Stimulated activated CD4-positive, alpha-beta T cell treated with anti-CD3 and anti-CD28 coated beads, Interleukin-4, amount 100 ng/mL, for 4 hours (primary cell): ENCODE data around the gene CMTM4.
"Not testable (repeated sequence)": the region's sequence is repeated elsewhere in the genome, so short reads cannot be mapped to it uniquely, and the experiment has no call there.

ENCODE experiments used
- DNase-seq, 2 experiments: peaks; one replicate each; pipeline ENCODE4 v3.0.0-alpha.2; 2020

Gene CMTM4

GRCh38 chr16:66668777-66669444, 27.6 kb downstream of the CMTM4 start:
- no peak for DNase-seq

GRCh38 chr16:66667944-66668343, 28.6 kb downstream of the CMTM4 start:
- no peak for DNase-seq

- DNase-seq, result no peak
Observed at GRCh38 chr16:66662445-66663194, 33.9 kb downstream of the CMTM4 start.

- DNase-seq, result not testable (repeated sequence)
Observed at GRCh38 chr16:66661671-66662346, 34.7 kb downstream of the CMTM4 start.

GRCh38 chr16:66661210-66661560, 35.4 kb downstream of the CMTM4 start:
- DNase-seq, result no peak

GRCh38 chr16:66660422-66661209, 35.9 kb downstream of the CMTM4 start:
- no peak for DNase-seq

- no peak for DNase-seq
Observed at GRCh38 chr16:66658860-66659190, 37.7 kb downstream of the CMTM4 start.

GRCh38 chr16:66658143-66658859, 38.2 kb downstream of the CMTM4 start:
- DNase-seq, result no peak

GRCh38 chr16:66656547-66656946, 40.0 kb downstream of the CMTM4 start:
- no peak for DNase-seq

- DNase-seq, result no peak
Observed at GRCh38 chr16:66653581-66654350, 42.8 kb downstream of the CMTM4 start.

GRCh38 chr16:66652661-66653360, 43.7 kb downstream of the CMTM4 start:
- DNase-seq, result no peak

- no peak for DNase-seq
Observed at GRCh38 chr16:66651965-66652364, 44.6 kb downstream of the CMTM4 start.

- no peak for DNase-seq
Observed at GRCh38 chr16:66651474-66651765, 45.1 kb downstream of the CMTM4 start.

- DNase-seq, result peak; percentile 67 to 70
Observed at GRCh38 chr16:66650707-66651473, 45.7 kb downstream of the CMTM4 start.

GRCh38 chr16:66649636-66650205, 46.8 kb downstream of the CMTM4 start:
- DNase-seq, result no peak

GRCh38 chr16:66649167-66649566, 47.4 kb downstream of the CMTM4 start:
- DNase-seq, result no peak

- DNase-seq, result no peak
Observed at GRCh38 chr16:66647866-66648265, 48.7 kb downstream of the CMTM4 start.

- no peak for DNase-seq
Observed at GRCh38 chr16:66641387-66641786, 55.2 kb downstream of the CMTM4 start.

- DNase-seq, result no peak
Observed at GRCh38 chr16:66640724-66641314, 55.7 kb downstream of the CMTM4 start.
